Mononuclear cell (primary cell): ENCODE measurements around the gene PDE9A. TPM values are rescaled to one million over a fixed set of nuclear protein-coding genes. Genes with fewer than 3 reads are reported as not detected.

Experiments used
- H3K27me3 ChIP-seq: 2 replicates; pipeline ENCODE4 v1.6.0; 2011; ENCODE audit warnings: low read length, control low read depth; ENCODE audit not compliant: insufficient read depth
- H3K4me1 ChIP-seq: 2 replicates; pipeline ENCODE4 v1.5.1; 2011; ENCODE audit warnings: mild to moderate bottlenecking, low read length, control low read depth; ENCODE audit not compliant: insufficient read depth
- H3K4me3 ChIP-seq: 2 replicates; pipeline ENCODE4 v1.5.1; 2011; ENCODE audit warnings: mild to moderate bottlenecking, low read length, moderate library complexity
- H3K9me3 ChIP-seq: 2 replicates; pipeline ENCODE4 v1.5.1; 2011; ENCODE audit warnings: low read depth, mild to moderate bottlenecking, control low read depth, low read length
- total RNA-seq: library from RNA; depleted of rRNA; stranded (reverse); fragments of >200 nt; gene quantifications from one replicate; pipeline ENCODE4 v1.2.3, GENCODE V29; 2012

PDE9A gene
- total RNA-seq, 1 donor: 3.0 TPM

- H3K27me3 ChIP-seq: no peaks in the 10 kb centered on the region
- H3K9me3 ChIP-seq: no peaks in the 10 kb centered on the region
- no peak overlapping the region for H3K4me3 ChIP-seq
- no peaks in the 10 kb centered on the region for H3K4me1 ChIP-seq
These were observed 20.4 kb upstream of the PDE9A start for GRCh38 chr21:42632771-42633690.

- Histone ChIP-seq H3K4me1 (no peaks in the 10 kb centered on the region), H3K9me3 (no peaks in the 10 kb centered on the region), H3K4me3 (no peak overlapping the region), H3K27me3 (no peaks in the 10 kb centered on the region)
These were observed 19.6 kb upstream of the PDE9A start for GRCh38 chr21:42633858-42634257.

- Histone ChIP-seq H3K27me3 (no peaks in the 10 kb centered on the region), H3K4me1 (no peaks in the 10 kb centered on the region), H3K9me3 (no peaks in the 10 kb centered on the region), H3K4me3 (no peak overlapping the region)
These were observed 17.4 kb upstream of the PDE9A start for GRCh38 chr21:42635848-42636519.

- H3K4me3 ChIP-seq: no peak overlapping the region
- no peaks in the 10 kb centered on the region for H3K27me3 ChIP-seq
- no peaks in the 10 kb centered on the region for H3K9me3 ChIP-seq
- H3K4me1 ChIP-seq: no peaks in the 10 kb centered on the region
These were observed 16.7 kb upstream of the PDE9A start for GRCh38 chr21:42636520-42637266.

- Histone ChIP-seq H3K4me3 (no peak overlapping the region), H3K4me1 (no peaks in the 10 kb centered on the region), H3K9me3 (no peaks in the 10 kb centered on the region), H3K27me3 (no peaks in the 10 kb centered on the region)
These were observed 16.0 kb upstream of the PDE9A start for GRCh38 chr21:42637267-42638041.

- H3K4me3 ChIP-seq: no peak overlapping the region
- no peaks in the 10 kb centered on the region for H3K9me3 ChIP-seq
- no peaks in the 10 kb centered on the region for H3K27me3 ChIP-seq
- H3K4me1 ChIP-seq: no peaks in the 10 kb centered on the region
These were observed 15.1 kb upstream of the PDE9A start for GRCh38 chr21:42638266-42638863.

GRCh38 chr21:42639646-42640152, 13.7 kb upstream of the PDE9A start:
- H3K27me3 ChIP-seq: no peaks in the 10 kb centered on the region
- H3K4me1 ChIP-seq: no peaks in the 10 kb centered on the region
- H3K4me3 ChIP-seq: no peak overlapping the region
- no peaks in the 10 kb centered on the region for H3K9me3 ChIP-seq

GRCh38 chr21:42640486-42640885, 12.9 kb upstream of the PDE9A start:
- no peaks in the 10 kb centered on the region for H3K27me3 ChIP-seq
- H3K4me3 ChIP-seq: no peak overlapping the region
- no peaks in the 10 kb centered on the region for H3K4me1 ChIP-seq
- H3K9me3 ChIP-seq: no peaks in the 10 kb centered on the region

GRCh38 chr21:42641311-42642218, 11.9 kb upstream of the PDE9A start:
- Histone ChIP-seq H3K4me1 (no peaks in the 10 kb centered on the region), H3K27me3 (no peaks in the 10 kb centered on the region), H3K4me3 (no peak overlapping the region), H3K9me3 (no peaks in the 10 kb centered on the region)

- Histone ChIP-seq H3K4me3 (no peak overlapping the region), H3K4me1 (no peaks in the 10 kb centered on the region), H3K9me3 (no peaks in the 10 kb centered on the region), H3K27me3 (no peaks in the 10 kb centered on the region)
These were observed 11.1 kb upstream of the PDE9A start for GRCh38 chr21:42642219-42642745.

GRCh38 chr21:42644223-42645208, 8.9 kb upstream of the PDE9A start:
- Histone ChIP-seq H3K27me3 (no peaks in the 10 kb centered on the region), H3K4me3 (no peak overlapping the region), H3K4me1 (no peaks in the 10 kb centered on the region), H3K9me3 (no peaks in the 10 kb centered on the region)
